ENCODE data around the gene RGS6.
"Not testable (repeated sequence)": the region's sequence is repeated elsewhere in the genome, so short reads cannot be mapped to it uniquely, and the experiment has no call there.

Gene RGS6

DNA sequence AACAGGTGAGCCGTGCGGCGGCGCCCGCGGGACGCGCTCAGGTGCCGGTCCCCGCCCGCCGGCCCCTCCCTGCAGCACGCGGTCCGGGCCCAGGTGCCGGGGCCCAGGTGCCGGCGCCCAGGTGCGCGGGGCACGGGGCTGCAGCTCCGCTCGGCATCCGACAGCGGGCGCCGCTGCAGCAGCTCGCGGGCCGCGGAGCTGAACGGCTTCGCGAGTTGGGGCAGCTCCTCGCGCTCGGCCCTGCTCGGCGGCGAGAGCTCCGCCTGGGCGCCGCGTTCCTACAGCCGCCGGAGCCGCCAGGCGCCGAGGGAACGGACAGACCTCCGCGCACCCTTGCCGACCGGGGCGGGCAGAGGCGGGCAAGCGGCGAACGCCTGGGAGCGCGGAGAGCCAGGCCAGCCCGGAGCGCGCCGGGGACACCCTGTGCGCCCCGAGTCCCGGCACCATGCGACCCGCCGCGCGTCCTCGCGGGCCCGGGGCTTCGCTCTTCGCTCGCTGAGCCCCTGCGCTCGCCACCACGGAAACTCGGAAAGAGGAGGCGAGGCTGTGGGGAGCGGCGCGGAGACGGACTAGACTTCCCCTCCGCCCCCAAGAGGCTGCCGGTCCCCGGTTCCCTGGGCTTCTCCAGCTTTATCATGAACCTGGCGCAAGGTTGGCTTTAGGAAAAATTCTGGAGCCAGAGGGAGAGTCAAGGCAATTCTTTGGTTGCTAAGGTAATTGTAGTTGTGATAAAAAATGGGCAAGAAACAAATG is at the start of gene RGS6:
Gene RGS6, plus strand, starts transcription at position 201 of the 753 bp plus-strand sequence.
- peak; percentile 72 for DNase-seq

- DNase-seq, result no peak
Measured at GRCh38 chr14:71883094-71883493, 49.1 kb upstream of the RGS6 start.

- no peak for DNase-seq
Measured at GRCh38 chr14:71885301-71885700, 46.9 kb upstream of the RGS6 start.

- not testable (repeated sequence) for DNase-seq
Measured at GRCh38 chr14:71887802-71888201, 44.4 kb upstream of the RGS6 start.

- DNase-seq, result no peak
Measured at GRCh38 chr14:71890541-71890940, 41.7 kb upstream of the RGS6 start.

- DNase-seq, result no peak
Measured at GRCh38 chr14:71891185-71891584, 41.0 kb upstream of the RGS6 start.

DNA sequence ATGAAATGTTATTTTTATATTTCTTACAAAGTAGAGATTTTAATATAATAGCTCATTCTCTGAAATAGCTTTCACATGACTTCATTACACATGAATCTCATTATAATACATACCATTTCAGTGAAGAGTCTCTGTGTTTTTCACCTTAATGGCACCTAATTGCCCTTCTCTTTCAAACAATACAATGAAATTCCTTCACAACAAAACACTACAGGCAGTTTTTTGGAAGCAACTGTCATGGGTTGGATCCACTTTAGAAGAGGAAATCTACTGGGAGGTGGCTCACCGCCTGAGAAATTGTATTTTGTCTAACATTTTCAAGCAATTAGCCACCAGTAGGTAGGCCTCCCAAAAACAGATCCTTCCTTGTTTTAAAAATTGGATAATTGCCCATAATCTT is 40.3 kb upstream of the RGS6 start:
- no peak for DNase-seq

DNA sequence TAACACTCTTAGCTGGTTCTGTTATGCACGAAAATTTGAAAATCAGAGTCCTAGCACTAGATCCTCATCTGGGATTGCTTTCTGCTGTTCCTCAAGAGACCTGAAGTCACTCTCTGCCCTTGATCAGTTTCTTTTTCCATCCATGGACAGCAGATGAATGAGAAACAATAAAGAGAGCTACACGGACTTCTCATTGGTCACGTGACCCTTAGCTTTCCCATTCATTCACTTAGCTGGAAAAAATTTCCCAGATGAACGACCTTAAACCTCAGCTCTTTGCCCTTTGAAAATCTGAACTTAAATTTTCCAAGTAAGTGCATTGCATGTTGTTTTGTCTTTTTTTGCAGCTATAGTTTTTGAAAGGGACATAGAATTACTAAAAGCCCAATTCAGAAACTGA is 27.2 kb upstream of the RGS6 start:
- DNase-seq, result no peak

GRCh38 chr14:71905860-71906259 is 26.4 kb upstream of the RGS6 start:
- DNase-seq, result no peak

DNA sequence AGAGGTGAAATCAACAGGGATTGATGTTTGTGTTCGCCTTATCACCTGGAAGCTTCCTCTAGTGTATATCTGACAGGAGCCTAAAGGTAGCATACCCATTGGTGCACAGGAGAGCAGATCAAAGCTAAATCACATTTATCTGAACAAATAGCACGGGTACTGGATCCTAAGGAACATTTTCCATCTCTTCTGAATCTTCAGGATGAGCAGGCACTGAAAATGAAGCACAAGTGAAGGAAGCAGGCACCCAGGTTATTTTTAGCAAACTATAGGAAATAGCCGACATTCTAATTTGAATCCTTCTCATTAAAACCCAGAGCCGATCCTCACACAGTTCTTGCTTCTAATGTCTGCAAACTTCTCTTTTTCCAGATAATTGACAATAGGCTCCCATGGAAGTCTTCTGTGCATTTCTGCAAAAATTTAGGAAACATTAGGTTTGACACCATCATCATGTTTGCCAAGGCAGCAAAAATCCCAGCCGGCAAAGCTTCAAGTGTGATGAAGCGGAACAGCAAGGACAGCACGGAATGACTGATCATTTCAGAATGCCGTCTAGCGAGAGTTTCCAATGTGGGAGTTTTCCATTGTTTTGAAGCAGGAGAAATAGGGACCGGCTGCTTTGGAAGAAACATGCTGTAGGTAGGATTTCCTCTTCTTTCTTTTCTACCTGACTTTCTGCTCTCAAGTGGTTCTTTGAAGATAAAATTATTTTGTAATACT is 24.3 kb upstream of the RGS6 start:
- peak; percentile 25 for DNase-seq

DNA sequence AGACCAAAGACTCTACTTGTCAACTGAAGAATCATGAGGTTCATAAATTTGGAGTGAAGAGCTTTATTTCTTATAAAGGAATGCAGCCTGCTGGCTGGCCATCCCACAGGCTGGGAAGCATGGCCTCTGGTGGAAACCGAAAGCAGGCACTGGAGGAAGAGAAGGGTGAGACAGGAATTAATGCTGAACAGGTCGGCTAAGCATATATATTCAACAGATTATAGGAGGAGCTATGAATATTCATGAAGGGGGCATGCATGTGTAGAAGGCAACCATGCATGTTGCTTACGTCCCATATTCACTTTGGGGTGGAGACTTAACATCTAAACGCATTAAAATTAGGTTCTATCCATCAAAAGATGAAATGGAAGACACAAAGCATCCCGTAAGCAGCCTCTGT is 20.6 kb upstream of the RGS6 start:
- no peak for DNase-seq

DNA sequence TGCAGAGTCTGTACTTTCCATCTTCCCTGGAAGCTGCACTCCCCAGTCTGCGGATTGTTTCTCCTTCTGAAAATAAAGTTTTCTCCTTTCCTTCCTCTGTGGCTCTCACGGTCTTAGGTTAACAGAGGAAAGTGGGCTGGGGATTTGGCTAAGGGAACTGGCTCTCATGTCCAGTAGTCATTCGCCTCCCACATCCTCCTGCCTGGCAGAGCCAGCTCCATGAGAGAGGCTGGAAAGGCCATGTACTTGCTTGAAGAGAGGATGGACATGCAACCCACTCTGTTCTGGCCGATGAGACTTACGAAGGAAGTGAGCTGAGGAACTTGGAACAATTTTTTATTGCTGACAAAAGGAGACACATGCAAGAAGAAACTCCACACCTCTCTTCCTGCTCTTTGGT is 18.9 kb upstream of the RGS6 start:
- DNase-seq, result no peak

DNA sequence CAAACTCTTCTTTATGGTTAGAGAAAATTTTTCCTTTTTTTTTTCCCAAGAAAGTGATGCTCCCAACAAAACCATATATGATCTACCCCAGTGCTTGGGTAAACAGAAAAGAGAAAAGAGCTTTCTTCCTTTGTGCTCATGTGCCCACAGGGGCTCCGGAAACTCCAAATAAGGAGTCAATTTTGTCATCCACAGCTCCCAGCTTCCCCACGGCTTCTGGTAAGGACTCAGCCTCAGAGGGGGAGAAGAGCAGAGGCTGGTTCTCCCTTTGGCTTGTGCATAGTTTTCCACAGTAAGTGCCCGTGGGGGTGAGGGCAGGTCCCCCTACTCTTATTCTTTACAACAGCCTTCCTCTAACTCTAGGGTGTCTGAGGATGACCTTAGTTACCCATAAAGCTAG is 13.3 kb upstream of the RGS6 start:
- no peak for DNase-seq

DNA sequence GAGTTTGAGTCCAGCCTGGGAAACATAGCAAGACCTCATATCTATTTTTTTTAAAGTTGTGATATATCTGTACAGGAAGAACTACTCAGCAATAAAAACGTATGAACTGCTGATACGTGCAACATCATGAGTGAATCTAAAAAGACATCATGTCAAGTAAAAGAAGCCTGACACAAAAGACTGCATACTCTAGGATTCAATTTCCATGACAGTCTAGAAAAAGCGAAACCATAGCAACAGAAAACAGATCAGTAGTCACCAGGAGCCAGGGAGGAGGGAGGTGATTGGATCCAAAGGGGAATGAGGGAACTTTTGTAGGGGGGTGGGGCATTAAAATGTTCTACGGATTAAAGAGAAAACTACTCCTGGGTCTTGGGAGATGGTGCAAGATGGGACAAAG is 8.7 kb upstream of the RGS6 start:
- no peak for DNase-seq

DNA sequence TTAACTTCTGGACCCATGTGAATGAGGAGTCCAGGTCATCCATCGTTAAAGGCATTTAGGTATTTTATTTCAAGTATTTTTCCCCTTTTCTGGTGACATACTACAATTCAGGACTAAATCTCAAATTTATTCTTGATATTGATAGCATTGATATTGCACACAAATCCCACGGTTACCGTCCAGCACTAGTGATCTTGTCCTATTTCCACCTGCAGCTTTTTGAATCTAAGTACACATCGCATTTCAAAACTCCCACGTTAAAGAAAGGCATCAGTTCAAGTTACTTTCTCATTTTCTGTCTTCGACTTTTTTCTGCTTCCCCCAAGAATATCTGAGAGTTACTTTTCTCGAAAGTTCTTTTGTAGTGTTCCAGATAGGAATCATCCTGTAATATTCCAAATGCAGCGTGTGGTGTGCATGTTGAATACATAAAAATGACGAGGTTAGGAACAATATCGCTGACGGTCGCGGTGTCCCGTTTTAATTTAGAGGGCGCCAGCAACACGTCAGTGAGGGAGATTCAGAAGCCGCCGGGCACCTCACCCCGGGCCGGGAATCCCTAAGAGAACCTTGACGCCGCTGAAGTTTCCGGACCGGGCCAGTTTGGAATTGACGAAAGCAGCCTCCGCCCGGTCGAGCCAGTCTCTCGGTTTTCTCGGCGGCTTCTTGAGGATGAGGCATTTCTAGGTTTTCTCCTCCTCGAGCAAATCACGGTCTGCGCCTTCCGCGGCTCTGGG is 569 bp upstream of the RGS6 start:
- peak; percentile 48 for DNase-seq

GRCh38 chr14:71933001-71933587 is 865 bp downstream of the RGS6 start:
- DNase-seq, result peak; percentile 67

DNA sequence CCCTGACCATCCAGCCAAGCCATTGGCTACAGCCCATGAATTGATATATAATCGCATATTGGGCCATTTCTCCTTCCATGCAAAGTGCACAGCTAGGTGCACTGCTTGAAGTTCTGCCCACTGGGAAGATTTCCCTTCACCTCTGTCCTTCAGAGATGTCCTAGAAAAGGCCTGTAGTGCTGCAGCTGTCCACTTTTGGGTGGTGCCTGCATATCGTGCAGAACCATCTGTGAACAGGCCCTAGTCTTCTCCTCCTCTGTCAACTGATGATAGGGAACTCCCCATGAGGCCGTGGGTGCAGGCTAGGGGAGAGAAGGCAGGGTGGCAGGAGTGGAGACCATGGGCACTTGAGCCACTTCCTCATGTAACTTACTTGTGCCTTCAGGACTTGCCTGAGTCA is 6.0 kb downstream of the RGS6 start:
- DNase-seq, result not testable (repeated sequence)

- not testable (repeated sequence) for DNase-seq
Measured at GRCh38 chr14:71939344-71939743, 7.1 kb downstream of the RGS6 start.

DNA sequence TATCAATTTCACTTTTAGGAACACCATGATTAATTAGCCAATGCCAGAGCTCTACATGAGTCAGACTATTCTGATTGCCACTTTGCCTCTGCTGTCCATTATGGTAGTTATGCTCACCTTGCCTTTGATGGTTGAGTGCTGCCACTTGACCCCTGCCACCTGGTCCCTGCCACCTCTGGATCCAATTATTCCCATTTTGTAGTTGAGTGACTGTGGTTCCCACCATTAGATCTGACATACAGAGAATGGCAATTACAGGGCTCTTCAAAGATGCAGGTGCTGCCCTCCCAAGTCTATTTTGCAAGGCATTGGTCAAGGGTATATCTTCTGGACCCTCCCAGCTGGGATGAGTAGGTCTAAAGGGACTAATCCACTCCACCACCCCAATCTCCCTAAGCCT is 8.3 kb downstream of the RGS6 start:
- not testable (repeated sequence) for DNase-seq

GRCh38 chr14:71941616-71942015 is 9.4 kb downstream of the RGS6 start:
- DNase-seq, result not testable (repeated sequence)

DNA sequence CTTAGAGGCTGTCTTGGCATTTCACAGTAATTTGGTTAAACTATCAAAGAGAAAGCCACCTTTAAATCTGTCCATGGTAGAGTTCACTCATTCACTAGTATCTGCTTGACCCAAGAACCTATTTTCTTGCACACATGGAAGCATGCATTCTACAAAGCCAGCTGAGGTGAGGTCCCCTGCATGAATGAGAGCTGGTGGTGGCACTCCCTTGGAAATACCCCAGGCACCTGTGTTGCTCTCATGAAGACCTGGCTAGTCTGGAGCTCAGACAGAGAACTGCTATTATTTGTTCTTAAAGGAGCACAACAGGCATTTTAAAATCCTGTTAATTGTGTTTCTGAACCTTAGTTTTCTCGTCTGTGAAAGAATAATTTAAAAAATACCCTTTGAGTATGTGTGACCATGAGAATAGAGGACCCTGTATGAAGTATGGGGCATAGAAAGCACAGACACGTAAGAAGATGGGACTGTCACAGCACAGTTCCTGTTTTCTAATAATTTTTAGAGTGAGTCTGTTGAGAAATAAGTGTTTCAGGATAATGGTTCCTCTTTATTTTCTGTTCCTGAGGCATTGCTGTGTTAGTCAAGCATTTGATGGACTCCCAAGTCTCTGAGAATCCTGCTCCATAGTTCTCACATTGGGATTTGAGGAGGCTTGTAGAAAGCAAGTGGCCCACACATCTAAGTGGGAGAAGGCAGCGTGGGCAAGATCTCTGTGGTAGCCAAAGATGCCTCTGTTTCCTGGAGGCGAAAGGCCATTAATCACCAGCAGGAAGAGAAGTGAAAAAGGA is 10.9 kb downstream of the RGS6 start:
- no peak for DNase-seq

- DNase-seq, result no peak
Measured at GRCh38 chr14:71943695-71944018, 11.4 kb downstream of the RGS6 start.
